NCI-H1092 treated with DMSO at 0.1 percent for 48 hours (cell line): Measurements from ENCODE around the gene NKAP.
"Not testable (repeated sequence)": the region's sequence is repeated elsewhere in the genome, so short reads cannot be mapped to it uniquely, and the experiment has no call there.

Source experiments
- DNase-seq: peaks from one replicate; lab custom pipeline; 2025; lab: John Stamatoyannopoulos, UW

NKAP gene

GRCh38 chrX:119943185-119943988 lies at the start of gene NKAP:
Gene NKAP, minus strand, starts transcription at chrX:119943751. Its CDS starts 146 bp downstream, at chrX:119943605.
- DNase-seq, result peak; percentile 90

DNA sequence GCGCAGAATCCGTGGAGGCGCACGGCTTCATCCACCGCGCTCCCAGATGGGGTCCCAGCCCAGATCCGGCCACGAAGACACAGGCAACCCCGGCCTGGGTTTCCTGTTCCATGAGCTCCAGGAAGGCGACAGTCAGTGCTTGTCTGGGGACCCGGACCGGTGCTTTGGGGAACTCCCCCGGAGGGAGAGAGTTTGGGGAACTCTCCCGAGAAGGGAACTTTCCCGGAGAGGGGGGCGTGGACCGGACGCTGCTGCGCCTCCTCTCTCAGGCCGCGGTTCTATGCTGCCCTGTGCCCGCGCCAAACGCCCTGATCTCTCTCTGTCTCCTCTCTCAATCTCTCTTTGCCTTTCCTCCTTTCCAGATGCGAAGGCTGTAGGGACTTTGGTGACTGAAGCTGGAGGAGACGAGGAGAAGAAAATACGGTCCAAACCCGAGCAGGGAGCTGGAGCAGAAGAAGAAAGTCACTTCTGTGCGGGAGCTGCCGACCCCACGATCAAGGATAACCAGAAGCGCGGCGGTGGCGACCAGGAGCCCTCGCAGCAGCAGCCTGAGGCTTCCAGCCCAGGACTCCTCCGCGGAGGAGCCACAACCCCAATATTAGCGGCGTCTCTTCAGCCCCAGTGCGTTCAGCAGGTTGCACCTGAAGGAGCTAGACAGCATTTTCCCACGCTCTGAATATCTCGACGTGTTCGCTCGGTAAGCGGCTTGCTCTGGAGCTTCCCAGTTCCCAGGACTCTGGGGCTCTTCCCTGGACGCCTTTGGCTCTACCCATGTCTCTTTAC lies 47.6 kb upstream of the NKAP start:
- DNase-seq, result peak; percentile 17

- peak; percentile 7 for DNase-seq
Measured at GRCh38 chrX:119990556-119991004, 47.0 kb upstream of the NKAP start.

DNA sequence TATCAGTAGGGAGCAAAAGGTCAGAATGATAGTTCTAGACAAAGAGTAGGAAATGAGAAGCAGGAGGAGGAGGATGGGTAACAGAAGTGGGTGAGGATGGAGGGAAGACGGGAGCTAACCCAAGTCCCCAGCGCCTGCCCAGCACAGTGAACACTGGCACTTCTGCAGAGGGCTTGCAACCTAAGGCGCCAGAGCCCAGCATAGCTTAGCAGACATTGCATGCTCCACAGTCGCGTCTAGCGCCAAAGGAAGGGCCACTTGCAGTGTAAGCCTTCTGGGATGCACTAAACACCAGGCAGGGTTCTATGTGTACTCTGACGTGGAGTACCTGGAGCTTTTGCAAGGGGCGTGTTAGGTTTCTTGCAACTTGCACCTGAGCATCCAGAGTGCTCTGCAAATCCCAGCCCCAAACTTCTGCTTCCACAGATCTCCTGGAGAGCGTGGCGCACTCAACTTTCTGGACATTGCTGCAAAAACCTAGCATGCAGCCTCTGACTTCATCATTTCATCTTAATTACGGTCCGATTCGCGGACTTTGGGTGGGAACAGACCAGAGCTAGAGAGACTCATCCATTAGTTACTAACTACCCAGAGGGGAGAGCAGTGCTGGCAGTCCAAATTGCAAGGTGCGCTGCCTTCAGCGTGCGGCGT lies 46.5 kb upstream of the NKAP start:
- DNase-seq, result no peak

DNA sequence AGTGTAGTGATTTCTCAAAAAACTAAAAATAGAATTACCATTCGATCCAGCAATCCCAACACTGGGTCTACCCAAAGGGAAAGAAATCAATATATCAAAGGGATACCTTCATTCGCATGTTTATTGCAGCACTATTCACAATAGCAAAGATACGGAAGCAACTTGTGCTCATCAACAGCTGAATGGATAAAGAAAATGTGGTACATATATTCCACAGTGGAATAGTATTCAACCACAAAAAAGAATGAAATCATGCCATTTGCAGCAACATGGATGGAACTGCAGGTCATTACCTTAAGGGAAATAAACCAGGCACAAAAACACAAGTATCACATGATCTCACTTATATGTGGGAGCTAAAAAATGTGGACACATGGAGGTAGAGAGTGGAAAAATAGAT lies 42.7 kb upstream of the NKAP start:
- no peak for DNase-seq

GRCh38 chrX:119984652-119985051 lies 41.1 kb upstream of the NKAP start:
- peak; percentile 44 for DNase-seq

DNA sequence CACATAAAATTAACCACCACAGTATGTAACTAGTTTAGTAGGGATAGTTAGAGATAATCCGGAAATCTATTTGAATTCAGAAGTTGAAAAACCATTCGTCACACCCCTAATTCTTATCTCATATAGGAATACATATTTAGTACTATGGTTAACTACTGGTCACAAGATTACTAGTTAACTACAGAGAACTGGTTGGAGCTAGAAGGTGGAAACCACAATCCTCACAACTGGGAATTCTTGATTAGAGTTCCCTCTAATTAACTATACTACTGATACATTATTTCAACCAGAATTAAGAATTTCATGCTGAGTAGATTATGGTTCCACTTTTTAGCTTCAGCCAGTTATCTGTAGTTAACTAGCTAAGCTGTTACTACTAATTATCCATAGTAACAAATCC lies 39.9 kb upstream of the NKAP start:
- no peak for DNase-seq

DNA sequence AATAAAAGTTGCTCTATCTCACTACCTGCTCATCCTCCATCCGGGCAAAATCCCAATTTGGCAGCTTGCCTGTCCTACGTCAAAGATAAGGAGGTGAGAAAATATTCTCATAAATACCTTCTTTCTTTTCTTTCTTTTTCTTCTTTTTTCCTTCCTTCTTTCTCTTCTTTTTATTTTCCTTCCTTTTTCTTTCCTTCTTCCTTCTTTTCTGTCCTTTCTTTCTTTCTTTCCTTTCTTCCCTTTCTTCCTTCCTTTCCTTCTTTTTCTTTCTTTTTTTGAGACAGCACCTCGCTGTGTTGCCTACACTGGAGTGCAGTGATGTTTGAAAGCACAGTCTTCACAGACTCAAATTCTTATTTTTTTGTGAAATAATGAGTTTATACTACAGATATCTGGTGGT lies 38.6 kb upstream of the NKAP start:
- no peak for DNase-seq

- peak; percentile 41 for DNase-seq
Measured at GRCh38 chrX:119981286-119982070, 37.9 kb upstream of the NKAP start.

- not testable (repeated sequence) for DNase-seq
Measured at GRCh38 chrX:119977172-119977571, 33.6 kb upstream of the NKAP start.

DNA sequence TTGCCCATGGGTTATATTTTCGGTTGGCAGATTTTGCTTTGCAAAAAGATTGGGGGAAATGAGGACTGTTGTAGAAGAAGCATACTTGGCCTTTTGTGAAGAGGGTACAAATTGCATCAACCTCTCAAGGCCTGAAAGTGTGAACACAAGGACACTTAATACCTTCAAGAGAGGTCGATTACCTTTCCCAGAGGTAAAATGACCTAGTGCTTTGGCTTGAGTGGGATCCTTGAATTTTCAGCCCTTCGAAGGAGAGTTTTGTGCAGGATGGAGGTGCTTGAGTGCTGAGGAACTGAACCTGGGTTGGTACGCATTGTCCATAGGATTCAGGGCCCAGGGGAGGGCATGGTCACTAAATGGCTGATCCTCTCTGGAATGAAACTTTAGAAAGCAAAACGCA lies 27.6 kb upstream of the NKAP start:
- no peak for DNase-seq

GRCh38 chrX:119970574-119970973 lies 27.0 kb upstream of the NKAP start:
- DNase-seq, result no peak

GRCh38 chrX:119966837-119967236 lies 23.3 kb upstream of the NKAP start:
- not testable (repeated sequence) for DNase-seq

GRCh38 chrX:119960625-119961024 lies 17.1 kb upstream of the NKAP start:
- DNase-seq, result no peak

DNA sequence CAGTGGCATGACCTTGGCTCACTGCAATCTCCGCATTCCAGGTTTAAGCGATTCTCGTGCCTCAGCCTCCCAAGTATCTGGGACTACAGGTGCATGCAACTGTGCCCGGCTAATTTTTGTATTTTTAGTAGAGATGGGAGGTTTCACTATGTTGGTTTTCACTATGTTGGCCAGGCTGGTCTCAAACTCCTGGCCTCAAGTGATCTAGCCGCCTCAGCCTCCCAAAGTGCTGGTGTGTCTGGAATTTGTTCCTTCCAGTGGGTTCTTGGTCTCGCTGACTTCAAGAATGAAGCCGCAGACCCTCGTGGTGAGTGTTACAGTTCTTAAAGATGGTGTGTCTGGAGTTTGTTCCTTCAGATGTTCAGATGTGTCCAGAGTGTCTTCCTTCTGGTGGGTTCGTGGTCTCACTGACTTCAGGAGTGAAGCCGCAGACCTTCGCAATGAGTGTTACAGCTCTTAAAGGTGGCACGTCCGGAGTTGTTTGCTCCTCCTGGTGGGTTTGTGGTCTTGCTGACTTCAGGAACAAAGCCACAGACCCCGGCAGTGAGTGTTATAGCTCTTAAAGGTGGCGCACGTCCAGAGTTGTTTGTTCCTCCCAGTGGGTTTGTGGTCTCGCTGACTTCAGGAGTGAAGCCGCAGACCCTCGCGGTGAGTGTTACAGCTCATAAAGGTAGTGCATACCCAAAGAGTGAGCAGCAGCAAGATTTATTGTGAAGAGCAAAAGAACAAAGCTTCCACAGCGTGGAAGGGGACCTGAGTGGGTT lies 12.4 kb upstream of the NKAP start:
- DNase-seq, result not testable (repeated sequence)

DNA sequence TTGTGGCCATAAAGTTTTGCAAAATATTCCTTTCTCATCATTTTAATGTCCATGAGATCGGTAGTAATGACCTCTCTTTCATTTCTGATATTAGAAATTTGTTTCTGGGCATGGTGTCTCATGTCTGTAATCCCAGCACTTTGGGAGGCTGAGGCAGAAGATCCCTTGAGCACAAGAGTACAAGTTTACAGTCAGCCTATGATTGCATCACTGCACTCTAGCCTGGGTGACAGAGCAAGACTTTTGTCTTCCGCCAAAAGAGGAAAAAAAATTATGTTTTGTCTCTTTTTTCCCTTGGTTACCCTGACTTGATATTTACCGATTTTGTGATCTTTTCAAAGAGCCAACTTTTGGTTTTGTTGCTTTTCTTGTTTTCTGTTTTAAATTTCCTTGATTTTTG lies 10.8 kb upstream of the NKAP start:
- no peak for DNase-seq

- no peak for DNase-seq
Measured at GRCh38 chrX:119948381-119948780, 4.8 kb upstream of the NKAP start.

DNA sequence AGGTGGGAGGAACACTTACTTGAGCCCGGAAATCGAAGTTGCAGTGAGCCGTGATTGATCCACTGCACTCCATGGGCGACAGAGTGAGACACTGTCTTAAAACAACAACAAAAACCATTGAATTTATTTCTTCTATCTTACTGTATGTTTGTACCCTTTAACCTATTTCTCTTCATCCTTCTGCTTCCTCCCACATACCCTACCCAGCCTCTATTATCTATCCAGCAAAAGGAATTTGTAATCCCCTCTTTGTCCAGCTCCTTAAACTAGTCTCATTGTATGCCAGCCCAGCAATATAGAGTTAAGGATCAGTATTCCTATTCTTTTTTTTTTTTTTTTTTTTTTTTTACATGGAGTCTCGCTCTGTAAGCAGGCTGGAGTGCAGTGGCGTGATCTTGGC lies 1.9 kb upstream of the NKAP start:
- no peak for DNase-seq

GRCh38 chrX:119942831-119943184 lies 743 bp downstream of the NKAP start:
- DNase-seq, result no peak

GRCh38 chrX:119942173-119942819 lies 1.3 kb downstream of the NKAP start:
- DNase-seq, result no peak

DNA sequence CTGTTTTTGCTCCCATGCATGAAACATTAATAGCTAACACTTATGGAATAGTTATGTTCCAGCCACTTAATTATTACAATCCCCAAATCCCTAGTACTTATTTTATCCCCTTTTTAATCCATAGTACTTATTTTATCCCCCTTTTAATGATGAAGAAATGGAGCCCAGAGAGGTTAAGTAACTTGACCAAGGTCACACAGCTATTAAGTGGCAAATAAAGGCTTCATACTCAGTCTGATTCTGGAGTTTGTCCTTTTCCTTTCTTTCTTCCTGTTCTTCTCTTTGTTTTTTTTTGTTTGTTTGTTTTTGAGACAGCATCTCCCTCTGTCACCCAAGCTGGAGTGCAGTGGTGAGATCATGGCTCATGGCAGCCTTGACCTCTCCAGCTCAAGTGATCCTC lies 2.2 kb downstream of the NKAP start:
- DNase-seq, result no peak
